Pancreas (tissue), 10 donors: Measurements from ENCODE around the gene NR6A1. TPM values are rescaled to one million over a fixed set of nuclear protein-coding genes. Genes with fewer than 3 reads are reported as not detected.

ENCODE experiments used
- ATAC-seq, 4 donors: fragments of 200-7000 bp; cut with Tn5 transposase; one replicate each; pipeline versions ENCODE4 v1.8.0 to v1.9.1; 2020; ENCODE audit warnings: mild to moderate bottlenecking in 4 of 4, moderate library complexity in 4 of 4
- DNase-seq, 6 donors: peaks; one replicate each; pipeline ENCODE4 v3.0.0-alpha.2; 2020
- FAIRE-seq: peaks from 2 replicates; lab custom pipeline; 2012; peaks lifted over from hg19 to GRCh38; lab: Jason Lieb, UNC
- H3K27ac ChIP-seq, 4 donors: fragments of 200-600 bp; sonication (generic); 1 replicate in 3 of 4; 2 replicates in 1 of 4; pipeline versions ENCODE4 v1.5.0 to v1.8.0; 2020
- H3K27me3 ChIP-seq, 4 donors: fragments of 200-600 bp; one replicate each; pipeline ENCODE4 v1.8.0; 2021
- H3K36me3 ChIP-seq, 3 donors: fragments of 200-600 bp; sonication (generic) in 1 of 3; one replicate each; pipeline versions ENCODE4 v1.5.0 to v1.8.0; 2020 to 2021
- H3K4me1 ChIP-seq, 3 donors: fragments of 200-600 bp; one replicate each; pipeline ENCODE4 v1.8.0; 2021
- H3K4me3 ChIP-seq, 4 donors: fragments of 200-600 bp; sonication (generic) in 2 of 4; one replicate each; pipeline versions ENCODE4 v1.5.0 to v1.8.0; 2020 to 2021
- H3K9me3 ChIP-seq, 4 donors: fragments of 200-600 bp; one replicate each; pipeline ENCODE4 v1.8.0; 2021
- CTCF ChIP-seq, 4 donors: fragments of 200-600 bp; sonication (generic) in 3 of 4; IDR thresholded peaks; one replicate each; pipeline versions ENCODE4 v1.5.0 to v1.8.0; 2021; ENCODE audit warnings: antibody characterized with exemption in 4 of 4
- WGBS, 2 donors: extraction: QIAGEN DNeasy Blood & Tissue Kit; methylation state at CpG; one replicate each; pipeline ENCODE4 v1.1.7; 2013; 5-methylcytosine and 5-hydroxymethylcytosine counted together
- intact Hi-C, 3 donors: fragments of 100-400 bp; cut with DNase I; formaldehyde crosslinking; loops; one replicate each; pipeline versions ENCODE4 v1.11.1 to v1.14.2; 2022
- polyA plus RNA-seq, 2 donors: library from polyadenylated mRNA; stranded (reverse); fragments of 200-250 nt; gene quantifications; one replicate each; pipeline ENCODE4 v1.2.3, GENCODE V29; 2013
- total RNA-seq, 6 donors: library from RNA; stranded (reverse); fragmentation: NEBNext Ultra II Directional in 4 of 6; extraction: Animal tissue kit (Norgen Biotek cat#: 25700) in 4 of 6; gene quantifications; one replicate each; pipeline versions ENCODE4 v1.2.1 to v1.2.4, GENCODE V29; 2021 to 2023
- donor health status: healthy with polysubstance abuse.
- donor health status: DM: no; HTN: no; CAD: no; lungs with moderate emphysema.
- donor health status: DM: no; HTN: no; CAD: no.
- donor health status: control.
- donor health status: control.
- donor health status: Bipolar disorder and iron deficiency.
- donor health status: DM: yes; HTN: yes; CAD: no.
- donor health status: DM: no; HTN: no; CAD: no.
- donor health status: DM: no; HTN: no; CAD: no.
- donor health status: DM: yes; HTN: yes; CAD: no.

NR6A1 gene
- total and polyA plus RNA-seq, 8 donors, result 2.1 to 3.9 (median 2.6) TPM

GRCh38 chr9:124491049-124491975, 279.8 kb downstream of the NR6A1 start:
- peaks cover 0 to 2% (median 0%) of the 10 kb centered on the region in 4 donors for H3K27me3 ChIP-seq
- 72 to 76% methylated on average over 32 of the region's 32 CpGs for WGBS, 2 donors
- FAIRE-seq, result no peak

GRCh38 chr9:124490004-124490403, 281.1 kb downstream of the NR6A1 start:
- Histone ChIP-seq H3K27ac (no peak overlapping the region), H3K27me3 (peaks cover 0 to 2% (median 0%) of the 10 kb centered on the region in 4 donors), H3K4me3 (no peak overlapping the region), H3K4me1 (no peaks in the 10 kb centered on the region), H3K36me3 (no peaks in the 10 kb centered on the region), H3K9me3 (no peaks in the 10 kb centered on the region)
- no peak for DNase-seq
- ATAC-seq, result no peak
- TF ChIP-seq CTCF (IDR thresholded peaks at IDR 0.05), result no peak
- intact Hi-C loops, result no loop called here
- 64 to 79% methylated on average over 2 of the region's 2 CpGs for WGBS, 2 donors
- no peak for FAIRE-seq

More at GRCh38 chr9:124491049-124491975, 279.8 kb downstream of the NR6A1 start:
- DNase-seq (no peak), ATAC-seq (no peak)
- no peaks in the 10 kb centered on the region for H3K9me3 ChIP-seq
- no peak overlapping the region for H3K27ac ChIP-seq
- intact Hi-C loops, result no loop called here
- H3K4me3 ChIP-seq, result no peak overlapping the region
- TF ChIP-seq CTCF (IDR thresholded peaks at IDR 0.05), result no peak
- H3K4me1 ChIP-seq, result no peaks in the 10 kb centered on the region
- H3K36me3 ChIP-seq, result no peaks in the 10 kb centered on the region

- DNase-seq, result peak in 1 of 6 donors; percentile 32
- peaks cover 0 to 2% (median 0%) of the 10 kb centered on the region in 4 donors for H3K27me3 ChIP-seq
- H3K4me3 ChIP-seq, result no peak overlapping the region
- H3K27ac ChIP-seq, result no peak overlapping the region
- TF ChIP-seq CTCF (IDR thresholded peaks at IDR 0.05), result no peak
- ATAC-seq, result no peak
- no peak for FAIRE-seq
- no peaks in the 10 kb centered on the region for H3K9me3 ChIP-seq
- H3K4me1 ChIP-seq, result no peaks in the 10 kb centered on the region
- WGBS, 2 donors, result 49 to 57% methylated on average over 13 of the region's 13 CpGs
- intact Hi-C loops, result no loop called here
- no peaks in the 10 kb centered on the region for H3K36me3 ChIP-seq
Observed at GRCh38 chr9:124489222-124489621, 281.9 kb downstream of the NR6A1 start.

GRCh38 chr9:124488641-124489210, 282.4 kb downstream of the NR6A1 start:
- no peak overlapping the region for H3K4me3 ChIP-seq
- ATAC-seq (no peak), FAIRE-seq (no peak), DNase-seq (peak in 1 of 6 donors; percentile 37)
- no peaks in the 10 kb centered on the region for H3K4me1 ChIP-seq
- no peak for TF ChIP-seq CTCF (IDR thresholded peaks at IDR 0.05)
- H3K36me3 ChIP-seq, result no peaks in the 10 kb centered on the region
- WGBS, 2 donors, result 83 to 96% methylated on average over 8 of the region's 8 CpGs
- peaks cover 0 to 2% (median 0%) of the 10 kb centered on the region in 4 donors for H3K27me3 ChIP-seq
- intact Hi-C loops, result no loop called here
- no peak overlapping the region for H3K27ac ChIP-seq
- H3K9me3 ChIP-seq, result no peaks in the 10 kb centered on the region
